Transverse colon (tissue), 4 donors: Measurements from ENCODE around the gene PDSS1.

Source experiments
- EP300 ChIP-seq: sonication (generic); formaldehyde crosslinking; IDR thresholded peaks from one replicate; pipeline ENCODE4 v1.6.1; 2017; ENCODE audit warnings: antibody characterized with exemption, low read depth
- POLR2A ChIP-seq: fragments of 450-650 bp; IDR thresholded peaks from one replicate; pipeline ENCODE4 v1.6.1; 2016; ENCODE audit warnings: antibody characterized with exemption, mild to moderate bottlenecking, moderate library complexity
- POLR2AphosphoS5 ChIP-seq, 3 donors: sonication (generic); formaldehyde crosslinking; IDR thresholded peaks; one replicate each; pipeline ENCODE4 v1.6.1; 2016; ENCODE audit warnings: antibody characterized with exemption in 3 of 3
- TF ChIP-seq, protein P1 (sequence below), 5 experiments: fragments of 200-600 bp in 3 of 5; fragments of 450-650 bp in 2 of 5; sonication (generic) in 3 of 5; IDR thresholded peaks; 1 replicate in 2 of 5; 2 replicates in 3 of 5; pipeline ENCODE4 v1.5.1; 2016 to 2017; ENCODE audit warnings: antibody characterized with exemption in 5 of 5, inconsistent platforms in 3 of 5, mild to moderate bottlenecking in 2 of 5, moderate library complexity in 1 of 5

DNA sequence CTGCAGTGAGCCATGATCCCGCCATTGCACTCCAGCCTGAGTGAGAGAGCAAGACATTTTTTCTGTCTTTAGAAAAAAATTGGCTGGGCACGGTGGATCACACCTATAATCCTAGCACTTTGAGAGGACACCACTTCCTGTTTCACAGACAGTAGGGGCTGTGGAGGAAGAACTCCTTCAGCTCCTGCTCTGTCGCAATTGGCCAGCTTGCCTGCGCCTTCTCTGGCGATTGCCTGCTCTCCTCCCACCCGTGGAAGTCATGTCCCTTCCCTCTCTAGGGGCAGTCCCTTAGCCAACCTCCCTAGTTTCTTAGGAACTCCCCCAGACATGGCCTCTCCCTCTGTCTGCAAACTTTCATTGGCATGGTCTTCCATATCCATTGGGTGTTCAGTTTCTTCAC lies 8.7 kb downstream of the PDSS1 start:
- TF ChIP-seq EP300 = no peak
- TF ChIP-seq, protein P1, sequence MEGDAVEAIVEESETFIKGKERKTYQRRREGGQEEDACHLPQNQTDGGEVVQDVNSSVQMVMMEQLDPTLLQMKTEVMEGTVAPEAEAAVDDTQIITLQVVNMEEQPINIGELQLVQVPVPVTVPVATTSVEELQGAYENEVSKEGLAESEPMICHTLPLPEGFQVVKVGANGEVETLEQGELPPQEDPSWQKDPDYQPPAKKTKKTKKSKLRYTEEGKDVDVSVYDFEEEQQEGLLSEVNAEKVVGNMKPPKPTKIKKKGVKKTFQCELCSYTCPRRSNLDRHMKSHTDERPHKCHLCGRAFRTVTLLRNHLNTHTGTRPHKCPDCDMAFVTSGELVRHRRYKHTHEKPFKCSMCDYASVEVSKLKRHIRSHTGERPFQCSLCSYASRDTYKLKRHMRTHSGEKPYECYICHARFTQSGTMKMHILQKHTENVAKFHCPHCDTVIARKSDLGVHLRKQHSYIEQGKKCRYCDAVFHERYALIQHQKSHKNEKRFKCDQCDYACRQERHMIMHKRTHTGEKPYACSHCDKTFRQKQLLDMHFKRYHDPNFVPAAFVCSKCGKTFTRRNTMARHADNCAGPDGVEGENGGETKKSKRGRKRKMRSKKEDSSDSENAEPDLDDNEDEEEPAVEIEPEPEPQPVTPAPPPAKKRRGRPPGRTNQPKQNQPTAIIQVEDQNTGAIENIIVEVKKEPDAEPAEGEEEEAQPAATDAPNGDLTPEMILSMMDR (IDR thresholded peaks at IDR 0.05) = no peak
- no peak for TF ChIP-seq POLR2A
- TF ChIP-seq POLR2AphosphoS5 (IDR thresholded peaks at IDR 0.05) = no peak
